Measurements from ENCODE around the gene UCP2. TPM values are rescaled to one million over a fixed set of nuclear protein-coding genes. Genes with fewer than 3 reads are reported as not detected.

UCP2 gene
- total RNA-seq, 4 donors from 2014 or later, result 36.7 to 57.6 (median 39.6) TPM

- in situ Hi-C loops (cut with MboI; ENCODE audit: low pct_ligation_motif_present in 1 of 4, low pct_unique_long_range_greater_than_20kb in 1 of 4, low sequenced_read_pairs in 3 of 4), result no loop called here
- TF ChIP-seq EP300 (IDR thresholded peaks at IDR 0.05; ENCODE audit: low read depth) (no peak), POLR2A (IDR thresholded peaks at IDR 0.05) (peak; percentile 91), CTCF (IDR thresholded peaks at IDR 0.05) (no peak), POLR2AphosphoS5 (IDR thresholded peaks at IDR 0.05) (peak; percentile 71 to 83 (median 76))
- peaks cover 0 to 40% (median 19%) of the 10 kb centered on the region in 4 donors for H3K4me1 ChIP-seq
Measured at GRCh38 chr11:73982990-73983740, 522 bp upstream of the UCP2 start.

GRCh38 chr11:73981051-73981805 lies 1.4 kb downstream of the UCP2 start:
- in situ Hi-C loops (cut with MboI; ENCODE audit: low pct_ligation_motif_present in 1 of 4, low pct_unique_long_range_greater_than_20kb in 1 of 4, low sequenced_read_pairs in 3 of 4), result no loop called here

More at GRCh38 chr11:73982990-73983740, 522 bp upstream of the UCP2 start:
- DNase-seq, result peak; percentile 95
- 1% methylated on average over 56 of the region's 56 CpGs; no CpG with 5 or more reads in 1 of the 2 donors for WGBS, 2 donors (ENCODE audit: low coverage in 1 of 2)
- Histone ChIP-seq H3K36me3 (no peaks in the 10 kb centered on the region), H3K9me3 (no peaks in the 10 kb centered on the region), H3K4me3 (peak overlapping the region; percentile 45 to 64 (median 54)), H3K27me3 (no peaks in the 10 kb centered on the region), H3K27ac (peak overlapping the region; percentile 91 to 94 (median 92))
- intact Hi-C loops (cut with DNase I; ENCODE audit: low total_unique reads), result no loop called here

GRCh38 chr11:73980001-73980961 lies 2.4 kb downstream of the UCP2 start:
- no peaks in the 10 kb centered on the region for H3K27me3 ChIP-seq
- H3K9me3 ChIP-seq, result no peaks in the 10 kb centered on the region
- peaks cover 0 to 40% (median 19%) of the 10 kb centered on the region in 4 donors for H3K4me1 ChIP-seq
- intact Hi-C loops (cut with DNase I; ENCODE audit: low total_unique reads), result no loop called here
- peaks cover 0 to 17% (median 0%) of the 10 kb centered on the region in 4 donors for H3K36me3 ChIP-seq
- peak overlapping the region; percentile 91 to 94 (median 92) for H3K27ac ChIP-seq
- peak; percentile 83 for DNase-seq
- TF ChIP-seq CTCF (IDR thresholded peaks at IDR 0.05) (no peak), POLR2A (IDR thresholded peaks at IDR 0.05) (no peak), EP300 (IDR thresholded peaks at IDR 0.05; ENCODE audit: low read depth) (no peak), POLR2AphosphoS5 (IDR thresholded peaks at IDR 0.05) (peak in 2 of 3 donors; percentile 34 to 53)
- in situ Hi-C loops (cut with MboI; ENCODE audit: low pct_ligation_motif_present in 1 of 4, low pct_unique_long_range_greater_than_20kb in 1 of 4, low sequenced_read_pairs in 3 of 4), result no loop called here
- peak overlapping the region in 1 of 4 donors; percentile 64 for H3K4me3 ChIP-seq
- 54% methylated on average over 6 of the region's 6 CpGs; no CpG with 5 or more reads in 1 of the 2 donors for WGBS, 2 donors (ENCODE audit: low coverage in 1 of 2)

More at GRCh38 chr11:73981051-73981805, 1.4 kb downstream of the UCP2 start:
- peak overlapping the region in 3 of 4 donors; percentile 54 to 64 (median 55) for H3K4me3 ChIP-seq
- WGBS, 2 donors (ENCODE audit: low coverage in 1 of 2), result 49 to 68% methylated on average over 5 to 13 of the region's 13 CpGs
- peak overlapping the region; percentile 91 to 94 (median 92) for H3K27ac ChIP-seq
- peaks cover 0 to 16% (median 0%) of the 10 kb centered on the region in 4 donors for H3K36me3 ChIP-seq
- no peak for TF ChIP-seq CTCF (IDR thresholded peaks at IDR 0.05)
- TF ChIP-seq POLR2A (IDR thresholded peaks at IDR 0.05), result no peak
- TF ChIP-seq EP300 (IDR thresholded peaks at IDR 0.05; ENCODE audit: low read depth), result no peak
- TF ChIP-seq POLR2AphosphoS5 (IDR thresholded peaks at IDR 0.05), result no peak
- intact Hi-C loops (cut with DNase I; ENCODE audit: low total_unique reads), result no loop called here
- peaks cover 0 to 40% (median 19%) of the 10 kb centered on the region in 4 donors for H3K4me1 ChIP-seq
- H3K9me3 ChIP-seq, result no peaks in the 10 kb centered on the region
- no peaks in the 10 kb centered on the region for H3K27me3 ChIP-seq
- no peak for DNase-seq

Data from transverse colon (tissue), 4 donors.